Activated CD8-positive, alpha-beta memory T cell treated with anti-CD3 and anti-CD28 coated beads, Interleukin-2, amount 50 U/mL, for 24 hours (primary cell): ENCODE results near the gene ADGRB2.

Experiments
- DNase-seq: peaks from one replicate; pipeline ENCODE4 v3.0.0-alpha.2; 2020; ENCODE audit errors: extremely low read depth

Gene ADGRB2

GRCh38 chr1:31764312-31765040 is at the start of gene ADGRB2:
ADGRB2 (minus strand) TSS chr1:31764340; CDS start chr1:31757221, 7,119 bp downstream.
- DNase-seq = no peak

- no peak for DNase-seq
Measured at GRCh38 chr1:31812158-31812829, 48.2 kb upstream of the ADGRB2 start.

- no peak for DNase-seq
Measured at GRCh38 chr1:31811605-31812004, 47.5 kb upstream of the ADGRB2 start.

- no peak for DNase-seq
Measured at GRCh38 chr1:31809698-31810097, 45.6 kb upstream of the ADGRB2 start.

- no peak for DNase-seq
Measured at GRCh38 chr1:31807273-31808048, 43.3 kb upstream of the ADGRB2 start.

GRCh38 chr1:31805318-31805717 is 41.2 kb upstream of the ADGRB2 start:
- no peak for DNase-seq

- DNase-seq = no peak
Measured at GRCh38 chr1:31804098-31804497, 40.0 kb upstream of the ADGRB2 start.

- no peak for DNase-seq
Measured at GRCh38 chr1:31803610-31804009, 39.5 kb upstream of the ADGRB2 start.

- DNase-seq = no peak
Measured at GRCh38 chr1:31802190-31803150, 38.3 kb upstream of the ADGRB2 start.

- no peak for DNase-seq
Measured at GRCh38 chr1:31801458-31801857, 37.3 kb upstream of the ADGRB2 start.

- DNase-seq = no peak
Measured at GRCh38 chr1:31800674-31800967, 36.5 kb upstream of the ADGRB2 start.

GRCh38 chr1:31799895-31800673 is 35.9 kb upstream of the ADGRB2 start:
- no peak for DNase-seq

GRCh38 chr1:31799196-31799894 is 35.2 kb upstream of the ADGRB2 start:
- no peak for DNase-seq

- DNase-seq = no peak
Measured at GRCh38 chr1:31798433-31799195, 34.5 kb upstream of the ADGRB2 start.

GRCh38 chr1:31798086-31798432 is 33.9 kb upstream of the ADGRB2 start:
- DNase-seq = no peak

- DNase-seq = no peak
Measured at GRCh38 chr1:31797216-31797615, 33.1 kb upstream of the ADGRB2 start.

GRCh38 chr1:31796707-31797106 is 32.6 kb upstream of the ADGRB2 start:
- no peak for DNase-seq

GRCh38 chr1:31795801-31796621 is 31.9 kb upstream of the ADGRB2 start:
- no peak for DNase-seq
